HFFc6 (cell line): ENCODE results near the gene KIAA0232. TPM values are rescaled to one million over a fixed set of nuclear protein-coding genes. Genes with fewer than 3 reads are reported as not detected.

Experiments used
- DNase-seq: peaks from one replicate; pipeline ENCODE4 v3.0.0-alpha.2; 2018
- H3K27ac Mint-ChIP-seq: 2 replicates; pipeline ENCODE4 v1.8.0; 2020; ENCODE audit warnings: mild to moderate bottlenecking, mixed read lengths
- H3K27me3 Mint-ChIP-seq: 2 replicates; pipeline ENCODE4 v1.8.0; 2021; ENCODE audit warnings: mild to moderate bottlenecking, moderate library complexity, mixed read lengths; ENCODE audit not compliant: insufficient read depth
- H3K36me3 Mint-ChIP-seq: 2 replicates; pipeline ENCODE4 v1.8.0; 2021; ENCODE audit warnings: low read depth, mixed read lengths
- H3K4me1 Mint-ChIP-seq: 2 replicates; pipeline ENCODE4 v1.8.0; 2020; ENCODE audit warnings: low read depth, mixed read lengths
- H3K4me3 Mint-ChIP-seq: 2 replicates; pipeline ENCODE4 v1.8.0; 2020; ENCODE audit warnings: mild to moderate bottlenecking, moderate library complexity, mixed read lengths
- H3K9me3 Mint-ChIP-seq: 2 replicates; pipeline ENCODE4 v1.8.0; 2020; ENCODE audit warnings: mild to moderate bottlenecking, mixed read lengths
- CTCF ChIP-seq: fragments of 200-600 bp; sonication (generic); IDR thresholded peaks from 2 replicates; pipeline ENCODE4 v1.5.0; 2021; ENCODE audit warnings: antibody characterized with exemption, mild to moderate bottlenecking
- total RNA-seq, 6 experiments: library from RNA; stranded (reverse); fragmentation: NEBNext Ultra II Directional; extraction: Animal tissue kit (Norgen Biotek cat#: 25700); gene quantifications; 2 replicates in 1 of 6; 3 replicates in 5 of 6; pipeline ENCODE4 v1.2.3, GENCODE V29; 2021

The KIAA0232 gene
- total RNA-seq, 6 experiments from 2014 or later, result 15.2 to 21.2 (median 19.0) TPM

- TF ChIP-seq CTCF, result peak; percentile 46; the same call in 1 of the 2 replicates
- Mint-ChIP-seq H3K4me3 (peak overlapping the region; percentile 83), H3K4me1 (peaks cover 19% of the 10 kb centered on the region), H3K27me3 (peaks cover 2% of the 10 kb centered on the region), H3K36me3 (peaks cover 19% of the 10 kb centered on the region), H3K9me3 (peaks cover 7% of the 10 kb centered on the region; the same call in 1 of the 2 replicates), H3K27ac (peak overlapping the region; percentile 97)
- peak; percentile 63 for DNase-seq
Measured at GRCh38 chr4:6885953-6886557, 103.5 kb downstream of the KIAA0232 start.

GRCh38 chr4:6886886-6887285 is 104.4 kb downstream of the KIAA0232 start:
- Mint-ChIP-seq H3K36me3 (peaks cover 14% of the 10 kb centered on the region), H3K4me3 (no peak overlapping the region), H3K9me3 (peaks cover 7% of the 10 kb centered on the region; the same call in 1 of the 2 replicates), H3K4me1 (peaks cover 22% of the 10 kb centered on the region), H3K27ac (peak overlapping the region; percentile 97), H3K27me3 (peaks cover 2% of the 10 kb centered on the region)
- no peak for TF ChIP-seq CTCF
- no peak for DNase-seq

DNA sequence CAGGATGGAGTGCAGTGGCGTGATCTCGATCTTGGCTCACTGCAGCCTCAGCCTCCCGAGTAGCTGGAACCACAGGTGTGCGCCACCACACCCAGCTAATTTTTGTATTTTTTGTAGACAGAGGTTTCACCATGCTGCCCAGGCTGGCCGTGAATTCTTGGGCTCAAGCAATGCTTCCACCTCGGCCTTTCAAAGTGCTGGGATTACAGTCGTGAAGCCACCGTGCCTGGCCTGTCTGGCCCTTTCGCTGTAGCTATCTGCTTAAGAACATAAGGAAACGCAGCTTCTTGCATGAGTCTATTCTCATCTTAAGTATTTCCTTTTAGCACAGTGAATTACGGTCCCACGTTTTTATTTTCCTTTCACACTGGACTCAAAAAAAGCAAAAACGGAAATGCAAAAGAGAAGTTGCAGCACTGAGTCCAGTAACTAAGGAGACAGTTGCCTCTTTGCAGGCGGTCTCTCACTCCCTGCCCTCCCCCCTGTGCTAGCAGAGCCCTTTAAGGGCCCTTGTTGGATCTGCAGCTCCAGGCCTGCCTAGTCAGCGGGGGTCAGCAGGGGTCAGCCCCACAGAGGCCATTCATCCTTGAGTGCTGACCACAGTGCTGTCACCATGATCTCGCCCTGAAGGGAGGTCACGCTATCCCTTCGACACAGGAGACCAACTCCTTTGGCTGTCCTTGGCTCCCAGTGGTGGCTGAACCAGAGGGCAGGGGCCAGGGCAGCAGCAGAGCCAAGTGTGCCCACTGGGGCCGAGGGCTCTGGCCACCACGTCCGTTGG is 105.3 kb downstream of the KIAA0232 start:
- Mint-ChIP-seq H3K4me3 (no peak overlapping the region), H3K4me1 (peaks cover 31% of the 10 kb centered on the region), H3K9me3 (peaks cover 7% of the 10 kb centered on the region; the same call in 1 of the 2 replicates), H3K27me3 (peaks cover 3% of the 10 kb centered on the region), H3K27ac (no peak overlapping the region), H3K36me3 (peaks cover 8% of the 10 kb centered on the region)
- no peak for DNase-seq
- no peak for TF ChIP-seq CTCF

DNA sequence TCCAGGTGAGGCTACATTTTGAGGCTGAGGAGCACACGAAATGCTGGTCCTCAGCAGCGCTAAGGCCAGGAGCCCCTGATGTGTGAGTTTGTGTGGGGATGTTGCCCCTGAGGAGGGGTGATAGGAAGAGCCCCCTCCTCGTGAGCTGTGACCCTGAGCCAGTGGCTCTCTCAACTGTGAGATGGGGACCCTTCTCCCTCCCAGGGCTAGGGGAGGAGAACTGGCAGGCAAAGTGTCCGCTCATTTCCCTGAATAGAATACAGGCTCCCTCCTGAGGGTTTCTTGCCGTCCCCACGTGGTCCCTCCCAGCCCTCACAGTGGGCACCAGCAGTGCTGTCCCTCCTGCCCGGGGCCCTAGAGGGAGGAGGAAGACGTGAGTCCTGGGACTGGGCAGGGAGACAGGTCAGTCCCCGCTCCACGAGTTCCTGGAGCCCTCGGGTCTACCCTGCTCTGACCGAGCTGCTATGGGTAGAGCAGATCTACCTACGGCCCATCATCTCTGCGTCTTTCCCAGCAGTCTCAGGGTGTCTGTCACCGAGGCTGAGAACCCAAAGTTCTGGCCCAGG is 106.1 kb downstream of the KIAA0232 start:
- peaks cover 6% of the 10 kb centered on the region; the same call in 1 of the 2 replicates for H3K36me3 Mint-ChIP-seq
- no peak overlapping the region for H3K27ac Mint-ChIP-seq
- DNase-seq, result no peak
- H3K9me3 Mint-ChIP-seq, result peaks cover 7% of the 10 kb centered on the region; the same call in 1 of the 2 replicates
- H3K27me3 Mint-ChIP-seq, result peaks cover 3% of the 10 kb centered on the region
- H3K4me1 Mint-ChIP-seq, result peaks cover 38% of the 10 kb centered on the region
- TF ChIP-seq CTCF, result no peak
- no peak overlapping the region for H3K4me3 Mint-ChIP-seq

GRCh38 chr4:6889101-6889735 is 106.7 kb downstream of the KIAA0232 start:
- Mint-ChIP-seq H3K4me1 (peaks cover 43% of the 10 kb centered on the region), H3K27ac (no peak overlapping the region), H3K4me3 (no peak overlapping the region), H3K36me3 (peaks cover 6% of the 10 kb centered on the region; the same call in 1 of the 2 replicates), H3K27me3 (peaks cover 3% of the 10 kb centered on the region), H3K9me3 (peaks cover 7% of the 10 kb centered on the region; the same call in 1 of the 2 replicates)
- no peak for TF ChIP-seq CTCF
- DNase-seq, result no peak
